Uterus (tissue), 2 donors: ENCODE results near the gene GTSF1L.

ENCODE experiments used
- POLR2A ChIP-seq, 2 donors: fragments of 450-650 bp; IDR thresholded peaks; one replicate each; pipeline ENCODE4 v1.6.1; 2016; ENCODE audit warnings: antibody characterized with exemption in 2 of 2, mild to moderate bottlenecking in 1 of 2, moderate library complexity in 1 of 2
- TF ChIP-seq, protein P1 (sequence below), 4 experiments: fragments of 200-600 bp in 2 of 4; fragments of 450-650 bp in 2 of 4; sonication (generic) in 2 of 4; IDR thresholded peaks; one replicate each; pipeline ENCODE4 v1.5.1; 2016 to 2019; ENCODE audit warnings: antibody characterized with exemption in 4 of 4, mild to moderate bottlenecking in 2 of 4, moderate library complexity in 1 of 4

DNA sequence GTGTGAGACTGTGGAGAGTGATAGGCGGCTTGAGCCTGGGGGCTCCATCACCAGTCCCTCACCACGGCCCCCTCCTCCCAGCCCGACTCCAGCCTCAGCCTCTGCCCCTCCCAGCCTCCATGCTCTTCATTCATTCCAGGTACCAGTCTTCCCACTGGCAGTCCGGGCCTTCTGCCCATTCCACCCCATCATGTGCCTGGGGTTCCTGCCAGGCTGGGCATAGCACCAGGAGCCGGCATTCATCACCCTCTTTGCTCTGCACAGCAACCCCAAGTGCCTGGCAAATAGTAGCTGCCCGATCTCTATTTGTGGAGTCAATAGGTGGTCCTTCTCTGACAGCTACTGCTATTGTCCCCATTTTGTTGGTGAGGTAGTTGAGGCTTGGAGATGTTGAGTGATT, 39.6 kb upstream of the GTSF1L start:
- TF ChIP-seq, protein P1, sequence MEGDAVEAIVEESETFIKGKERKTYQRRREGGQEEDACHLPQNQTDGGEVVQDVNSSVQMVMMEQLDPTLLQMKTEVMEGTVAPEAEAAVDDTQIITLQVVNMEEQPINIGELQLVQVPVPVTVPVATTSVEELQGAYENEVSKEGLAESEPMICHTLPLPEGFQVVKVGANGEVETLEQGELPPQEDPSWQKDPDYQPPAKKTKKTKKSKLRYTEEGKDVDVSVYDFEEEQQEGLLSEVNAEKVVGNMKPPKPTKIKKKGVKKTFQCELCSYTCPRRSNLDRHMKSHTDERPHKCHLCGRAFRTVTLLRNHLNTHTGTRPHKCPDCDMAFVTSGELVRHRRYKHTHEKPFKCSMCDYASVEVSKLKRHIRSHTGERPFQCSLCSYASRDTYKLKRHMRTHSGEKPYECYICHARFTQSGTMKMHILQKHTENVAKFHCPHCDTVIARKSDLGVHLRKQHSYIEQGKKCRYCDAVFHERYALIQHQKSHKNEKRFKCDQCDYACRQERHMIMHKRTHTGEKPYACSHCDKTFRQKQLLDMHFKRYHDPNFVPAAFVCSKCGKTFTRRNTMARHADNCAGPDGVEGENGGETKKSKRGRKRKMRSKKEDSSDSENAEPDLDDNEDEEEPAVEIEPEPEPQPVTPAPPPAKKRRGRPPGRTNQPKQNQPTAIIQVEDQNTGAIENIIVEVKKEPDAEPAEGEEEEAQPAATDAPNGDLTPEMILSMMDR (IDR thresholded peaks at IDR 0.05): no peak
- no peak for TF ChIP-seq POLR2A (IDR thresholded peaks at IDR 0.05)
